Middle frontal gyrus (tissue), 1 donor: ENCODE results near the gene TPK1.
"Not testable (repeated sequence)": the region's sequence is repeated elsewhere in the genome, so short reads cannot be mapped to it uniquely, and the experiment has no call there.

Experiments
- DNase-seq: peaks from one replicate; pipeline ENCODE4 v3.0.0-alpha.2; 2015; ENCODE audit warnings: low spot score; ENCODE audit errors: extremely low spot score

Gene TPK1

GRCh38 chr7:144777889-144778288, 58.0 kb downstream of the TPK1 start:
- not testable (repeated sequence) for DNase-seq

GRCh38 chr7:144777005-144777839, 58.6 kb downstream of the TPK1 start:
- no peak for DNase-seq

DNA sequence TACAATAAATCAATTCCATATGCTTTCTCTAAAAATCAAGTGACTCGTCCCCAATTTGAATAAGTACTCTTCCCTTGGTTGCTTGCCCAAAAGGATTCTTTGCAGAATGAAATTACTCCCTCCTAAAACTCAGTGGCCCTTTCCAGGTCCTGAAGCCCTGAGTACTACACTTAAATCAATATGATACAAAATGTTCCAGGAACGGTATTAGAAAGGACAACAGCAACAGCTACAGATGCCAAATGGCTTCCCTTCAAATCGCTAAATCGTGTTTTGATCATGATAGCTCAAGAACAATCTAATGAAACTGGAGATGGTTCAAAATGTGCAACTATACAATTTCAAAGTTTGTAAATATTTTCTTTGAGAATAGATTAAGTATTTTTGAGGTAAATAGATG, 59.4 kb downstream of the TPK1 start:
- DNase-seq, result no peak

- DNase-seq, result no peak
Observed at GRCh38 chr7:144775749-144776148, 60.1 kb downstream of the TPK1 start.

- no peak for DNase-seq
Observed at GRCh38 chr7:144771927-144772326, 63.9 kb downstream of the TPK1 start.

DNA sequence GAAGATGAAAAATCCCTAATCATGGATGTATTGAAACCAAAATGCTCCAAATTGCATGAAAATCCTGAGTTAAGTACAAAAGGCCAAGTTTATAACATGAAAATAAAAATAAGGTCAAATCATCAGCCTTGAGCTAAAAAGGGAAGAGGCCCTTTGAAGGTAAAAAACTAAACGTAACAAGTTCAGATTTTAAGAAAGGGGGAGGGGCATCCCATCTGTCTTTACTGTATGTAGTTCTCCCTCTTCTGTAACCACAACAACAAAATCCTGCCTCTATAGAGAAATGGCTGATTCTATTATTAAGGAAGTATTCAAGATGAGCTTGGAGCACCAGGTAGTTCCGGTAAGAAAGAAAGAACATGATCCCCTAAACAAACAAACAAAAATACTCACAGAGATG, 64.7 kb downstream of the TPK1 start:
- DNase-seq, result no peak

DNA sequence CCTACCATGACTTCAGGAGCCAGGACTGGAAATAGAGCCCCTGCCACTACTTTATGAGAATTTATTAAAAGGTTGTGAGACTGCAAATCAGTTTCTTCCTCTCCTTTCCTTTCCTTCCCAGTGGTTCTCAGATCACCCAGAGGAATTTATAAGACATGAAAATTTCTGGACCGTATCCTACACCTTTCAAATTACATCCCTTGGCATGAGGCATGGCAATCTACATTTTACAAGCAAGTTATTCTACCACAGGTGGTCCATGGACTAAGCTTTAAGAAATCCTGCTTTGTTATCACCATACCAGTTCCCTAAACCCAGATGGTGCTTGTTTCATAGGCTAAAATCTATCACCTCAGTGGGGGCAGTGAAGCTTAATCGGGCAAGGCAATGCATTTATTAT, 66.5 kb downstream of the TPK1 start:
- no peak for DNase-seq

DNA sequence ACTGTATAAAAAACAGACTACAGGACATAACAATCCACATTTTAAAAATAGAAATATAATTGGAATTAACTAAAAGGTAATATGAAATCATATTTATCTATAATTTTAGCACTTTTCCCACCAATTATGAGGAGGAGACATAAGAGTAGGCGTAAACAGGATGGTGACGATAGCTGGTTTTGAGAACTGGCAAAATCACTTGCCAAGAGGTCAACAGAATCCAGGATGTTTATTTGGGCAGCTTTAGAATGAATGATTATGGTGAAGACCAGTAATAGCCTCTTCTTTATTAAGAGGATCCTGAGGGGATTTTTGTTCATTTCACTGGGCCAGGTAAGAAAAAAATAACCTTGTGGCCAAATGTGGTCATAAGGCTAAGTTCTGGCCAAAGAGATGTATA, 67.2 kb downstream of the TPK1 start:
- DNase-seq, result no peak

DNA sequence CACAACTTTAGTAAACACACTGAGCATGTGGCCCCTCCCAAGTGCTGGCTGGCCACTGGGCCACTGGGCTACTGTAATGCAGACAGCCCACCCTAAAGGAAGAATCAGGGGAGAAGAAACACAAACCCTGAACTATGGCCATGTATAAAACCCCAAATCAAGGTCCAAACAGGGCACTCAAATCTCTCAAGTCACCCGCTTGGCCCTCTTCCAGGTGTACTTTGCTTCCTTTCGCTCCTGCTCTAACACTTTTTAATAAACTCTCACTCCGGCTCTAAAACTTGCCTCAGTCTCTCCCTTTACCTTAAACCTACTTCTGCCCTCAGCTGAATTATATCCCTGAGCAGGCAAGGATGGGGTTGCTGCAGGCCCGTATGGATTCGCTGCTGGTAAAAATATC, 72.6 kb downstream of the TPK1 start:
- DNase-seq, result no peak

- DNase-seq, result no peak
Observed at GRCh38 chr7:144762853-144763252, 73.0 kb downstream of the TPK1 start.

- DNase-seq, result no peak
Observed at GRCh38 chr7:144761493-144761892, 74.4 kb downstream of the TPK1 start.

DNA sequence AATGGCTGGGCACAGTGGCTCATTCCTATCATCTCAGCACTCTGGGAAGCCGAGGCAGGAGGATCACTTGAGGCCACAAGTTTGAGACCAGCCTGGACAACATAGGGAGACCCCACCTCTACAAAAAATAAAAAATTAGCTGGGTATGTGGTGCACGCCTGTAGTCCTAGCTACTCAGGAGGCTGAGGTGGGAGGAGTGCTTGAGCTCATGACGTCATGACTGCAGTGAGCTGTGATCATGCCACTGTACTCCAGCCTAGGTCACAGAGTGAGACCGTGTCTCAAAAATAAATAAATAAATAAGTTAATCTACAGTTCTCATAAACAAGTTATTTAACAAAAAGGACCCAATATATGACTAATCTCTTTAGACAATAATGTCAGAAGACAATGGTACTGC, 76.2 kb downstream of the TPK1 start:
- DNase-seq, result no peak

DNA sequence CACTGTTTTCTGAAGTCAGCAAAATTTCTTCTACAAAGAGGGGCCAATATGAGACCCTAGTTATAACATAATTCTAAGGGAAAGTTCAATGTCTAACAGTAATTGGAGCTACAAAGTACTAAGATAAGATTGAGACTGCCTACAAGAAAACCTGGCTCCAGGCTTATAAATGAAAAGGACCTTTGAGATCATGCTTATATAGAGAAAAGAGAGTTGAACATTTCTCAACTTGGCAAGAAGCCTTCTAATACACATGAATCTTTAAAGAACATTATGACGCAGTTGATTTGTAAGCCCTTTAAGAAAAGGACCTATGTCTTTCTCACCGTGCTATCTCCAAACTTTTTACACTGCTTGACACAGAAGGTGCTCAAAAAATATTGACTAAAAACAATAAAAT, 87.9 kb downstream of the TPK1 start:
- no peak for DNase-seq

DNA sequence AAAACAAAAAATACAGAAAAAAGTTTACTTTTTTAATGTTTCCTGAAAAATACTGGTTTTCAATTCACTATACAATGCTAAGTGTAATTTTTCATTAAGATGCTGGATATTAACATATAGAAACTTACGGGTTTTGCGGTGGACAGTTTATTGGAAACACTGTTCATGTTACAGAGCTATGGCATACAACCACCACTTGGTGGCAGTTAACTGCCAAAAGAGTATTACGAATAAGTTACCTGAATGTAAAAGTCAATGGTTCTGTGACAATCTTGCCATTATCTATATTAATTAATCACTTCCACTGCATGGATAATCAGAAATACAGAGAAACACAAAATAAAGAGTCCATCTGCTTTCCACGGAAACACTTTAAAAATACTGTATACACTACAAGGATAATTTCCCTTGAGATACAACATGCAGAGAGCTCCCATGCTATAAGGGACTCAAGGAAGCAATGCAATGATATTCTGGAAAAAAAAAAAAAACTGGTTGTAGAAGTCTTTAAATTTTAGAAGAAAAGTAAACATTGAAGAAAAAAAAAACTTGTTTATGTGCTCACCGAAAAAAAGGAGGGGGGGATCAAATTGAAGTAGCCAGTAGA, 97.0 kb downstream of the TPK1 start:
- no peak for DNase-seq

GRCh38 chr7:144738146-144738545, 97.7 kb downstream of the TPK1 start:
- DNase-seq, result no peak

GRCh38 chr7:144736880-144737493, 98.9 kb downstream of the TPK1 start:
- no peak for DNase-seq

- DNase-seq, result no peak
Observed at GRCh38 chr7:144735505-144736276, 100.2 kb downstream of the TPK1 start.

DNA sequence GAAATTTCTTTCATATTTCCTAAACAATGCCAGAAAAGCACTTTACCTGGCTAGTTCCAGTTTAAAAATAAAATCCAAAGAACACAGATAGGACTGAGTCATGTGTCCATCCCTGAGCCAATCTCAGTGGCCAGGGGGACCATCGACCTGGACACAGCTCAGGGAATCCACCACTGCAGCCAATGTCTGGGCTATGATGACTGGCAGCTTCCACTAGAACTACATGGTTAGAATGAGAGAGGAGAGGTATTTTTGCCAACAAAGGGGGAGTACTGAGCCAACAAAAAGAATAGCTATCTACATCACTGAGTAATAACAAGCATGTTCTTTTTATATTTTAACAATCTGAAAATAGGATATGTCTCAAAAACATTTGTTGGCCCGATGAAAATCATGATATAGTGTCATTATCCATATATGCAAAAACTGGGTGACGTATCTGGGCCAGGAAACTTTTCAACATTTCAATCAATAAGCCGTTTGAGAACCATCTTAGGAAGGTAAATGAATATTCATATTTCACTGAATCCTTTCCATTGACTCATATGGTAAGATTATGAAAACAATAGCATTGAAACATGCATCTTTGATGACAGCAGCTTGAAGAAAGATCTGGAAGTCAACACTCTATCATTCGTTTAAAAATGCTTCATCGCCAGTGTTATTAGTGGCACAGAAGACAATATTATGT, 104.0 kb downstream of the TPK1 start:
- no peak for DNase-seq

DNA sequence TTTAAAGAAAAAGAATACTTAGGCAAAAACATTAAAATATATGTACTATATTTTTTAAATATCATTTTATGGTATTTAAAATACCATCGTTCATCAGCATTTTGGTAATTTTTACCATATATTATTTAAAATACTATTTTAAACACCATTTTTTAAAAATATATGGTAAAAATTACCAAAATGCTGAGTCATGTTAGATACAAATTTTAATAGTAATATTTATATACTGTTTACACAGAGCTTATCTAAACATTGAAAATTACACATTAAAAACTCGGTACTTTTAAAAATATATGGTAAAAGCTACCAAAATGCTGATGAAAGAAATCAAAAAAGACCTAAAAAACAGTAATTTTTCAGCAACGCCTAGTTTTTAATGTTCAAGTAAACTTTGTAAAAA, 105.6 kb downstream of the TPK1 start:
- no peak for DNase-seq

- DNase-seq, result no peak
Observed at GRCh38 chr7:144729226-144729625, 106.6 kb downstream of the TPK1 start.

- no peak for DNase-seq
Observed at GRCh38 chr7:144728551-144728950, 107.3 kb downstream of the TPK1 start.
